Measurements from ENCODE around the gene MMP12. TPM values are rescaled to one million over a fixed set of nuclear protein-coding genes. Genes with fewer than 3 reads are reported as not detected.

MMP12 gene
- total RNA-seq, 3 donors from 2014 or later, result 2.7 to 17.5 (median 5.4) TPM

DNA sequence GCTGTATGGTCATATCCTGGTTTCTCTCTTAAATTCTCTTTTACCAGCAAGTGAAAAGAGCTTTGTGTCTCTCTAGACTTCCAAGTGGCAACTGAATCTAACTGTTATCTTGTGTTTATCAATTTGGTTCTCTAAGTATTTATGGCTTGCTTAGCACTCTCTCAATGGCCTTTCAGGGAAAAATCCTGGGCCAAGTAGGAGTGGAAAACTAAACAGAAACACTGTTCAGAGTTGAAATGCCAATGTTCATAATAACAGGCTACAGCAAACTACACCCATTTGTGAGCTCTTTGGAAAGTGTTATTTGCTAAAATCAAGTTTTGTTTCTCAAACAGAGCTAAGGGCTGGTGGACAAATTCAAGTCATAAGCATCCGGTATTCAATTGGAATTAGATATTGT is 10.1 kb downstream of the MMP12 start:
- H3K4me1 ChIP-seq (ENCODE audit: low read depth), result no peaks in the 10 kb centered on the region
- no peak for TF ChIP-seq CTCF (IDR thresholded peaks at IDR 0.05)
- no peak overlapping the region for H3K4me3 ChIP-seq
- H3K36me3 ChIP-seq (ENCODE audit: low read depth), result no peaks in the 10 kb centered on the region
- ATAC-seq, result no peak
- intact Hi-C loops (cut with DNase I, micrococcal nuclease), result no loop called here
- H3K9me3 ChIP-seq, result no peaks in the 10 kb centered on the region
- DNase-seq, result no peak

- peak; percentile 90 for ATAC-seq
- H3K4me1 ChIP-seq (ENCODE audit: low read depth), result peaks cover 8% of the 10 kb centered on the region
- no peak for DNase-seq
- H3K9me3 ChIP-seq, result no peaks in the 10 kb centered on the region
- no peak for TF ChIP-seq CTCF (IDR thresholded peaks at IDR 0.05)
- intact Hi-C loops (cut with DNase I, micrococcal nuclease), result no loop called here
- no peaks in the 10 kb centered on the region for H3K36me3 ChIP-seq (ENCODE audit: low read depth)
- H3K4me3 ChIP-seq, result no peak overlapping the region
These were observed 20.8 kb downstream of the MMP12 start for GRCh38 chr11:102853956-102854355.

DNA sequence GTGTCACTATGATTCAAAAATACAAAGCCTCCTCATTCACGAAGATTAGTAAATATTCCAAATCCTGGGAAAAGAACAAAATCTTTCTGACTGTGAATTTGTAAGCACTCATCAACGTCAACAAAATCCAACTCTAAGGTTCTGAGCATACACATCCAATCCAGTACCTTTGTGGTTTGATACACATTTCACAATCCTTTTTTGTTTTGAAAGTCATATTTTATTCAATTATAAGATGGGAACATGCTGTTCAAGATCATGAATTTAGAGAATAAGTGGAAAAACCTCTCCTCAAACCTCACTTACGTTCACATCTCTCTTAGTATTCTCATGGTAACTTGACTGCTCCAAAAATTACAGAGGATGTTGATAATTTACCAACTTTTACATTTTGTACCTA is 21.7 kb downstream of the MMP12 start:
- no peak for ATAC-seq
- H3K4me1 ChIP-seq (ENCODE audit: low read depth), result peaks cover 8% of the 10 kb centered on the region
- DNase-seq, result no peak
- no peak overlapping the region for H3K4me3 ChIP-seq
- no peaks in the 10 kb centered on the region for H3K9me3 ChIP-seq
- H3K36me3 ChIP-seq (ENCODE audit: low read depth), result no peaks in the 10 kb centered on the region
- TF ChIP-seq CTCF (IDR thresholded peaks at IDR 0.05), result no peak
- intact Hi-C loops (cut with DNase I, micrococcal nuclease), result no loop called here

DNA sequence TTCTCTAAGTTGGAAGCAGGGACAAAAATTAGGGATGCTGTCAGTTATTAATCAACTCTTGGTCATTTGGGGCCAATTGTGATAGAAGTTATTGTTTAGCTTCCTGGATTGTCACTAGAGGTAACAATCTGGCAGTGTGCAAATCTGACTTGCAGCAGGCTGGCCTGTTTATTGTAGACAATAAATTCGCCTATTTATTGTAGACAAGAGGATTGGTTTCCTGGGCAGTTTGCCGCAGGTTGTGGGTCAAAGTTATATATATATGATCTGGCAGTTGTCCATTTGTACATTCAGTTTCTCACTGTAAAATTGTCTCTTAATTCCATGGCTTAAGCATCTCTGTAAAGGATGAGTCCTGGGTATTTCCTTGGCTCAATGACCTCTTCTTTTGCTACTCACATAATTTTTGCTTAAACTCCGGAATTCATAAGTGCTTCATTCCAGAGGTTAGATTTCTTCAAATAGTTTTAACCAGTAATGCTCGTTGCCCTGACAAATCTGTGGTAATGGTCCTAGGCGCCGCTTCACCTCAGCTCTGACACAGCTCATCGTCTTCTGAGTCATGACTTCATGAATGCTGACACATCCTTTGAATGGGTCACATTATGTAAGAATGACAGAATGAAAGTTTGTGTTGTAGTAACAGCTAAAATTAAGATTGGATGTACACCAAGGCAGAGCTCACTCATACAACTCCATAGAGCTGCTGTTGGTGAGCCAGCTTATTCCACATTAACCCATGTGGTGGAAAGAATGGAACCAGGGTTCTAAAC is 23.6 kb downstream of the MMP12 start:
- DNase-seq, result peak in 1 of 3 donors; percentile 31
- no peak for TF ChIP-seq CTCF (IDR thresholded peaks at IDR 0.05)
- H3K9me3 ChIP-seq, result no peaks in the 10 kb centered on the region

GRCh38 chr11:102849311-102849710 is 25.5 kb downstream of the MMP12 start:
- intact Hi-C loops (cut with DNase I, micrococcal nuclease), result no loop called here
- TF ChIP-seq CTCF (IDR thresholded peaks at IDR 0.05), result no peak
- Histone ChIP-seq H3K36me3 (ENCODE audit: low read depth) (no peaks in the 10 kb centered on the region), H3K4me3 (no peak overlapping the region), H3K9me3 (no peaks in the 10 kb centered on the region), H3K4me1 (ENCODE audit: low read depth) (peaks cover 8% of the 10 kb centered on the region)
- DNase-seq (no peak), ATAC-seq (no peak)

More for the DNA sequence above, 23.6 kb downstream of the MMP12 start:
- H3K4me1 ChIP-seq (ENCODE audit: low read depth), result peaks cover 8% of the 10 kb centered on the region
- intact Hi-C loops (cut with DNase I, micrococcal nuclease), result no loop called here
- ATAC-seq, result peak; percentile 89
- no peaks in the 10 kb centered on the region for H3K36me3 ChIP-seq (ENCODE audit: low read depth)
- H3K4me3 ChIP-seq, result no peak overlapping the region
